Activated effector memory CD4-positive, alpha-beta T cell treated with anti-CD3 and anti-CD28 coated beads, Interleukin-2, amount 50 U/mL, for 16 hours (primary cell): Measurements from ENCODE around the gene LSAMP.
"Not testable (repeated sequence)": the region's sequence is repeated elsewhere in the genome, so short reads cannot be mapped to it uniquely, and the experiment has no call there.

ENCODE experiments used
- DNase-seq: peaks from one replicate; pipeline ENCODE4 v3.0.0-alpha.2; 2020

The LSAMP gene

DNA sequence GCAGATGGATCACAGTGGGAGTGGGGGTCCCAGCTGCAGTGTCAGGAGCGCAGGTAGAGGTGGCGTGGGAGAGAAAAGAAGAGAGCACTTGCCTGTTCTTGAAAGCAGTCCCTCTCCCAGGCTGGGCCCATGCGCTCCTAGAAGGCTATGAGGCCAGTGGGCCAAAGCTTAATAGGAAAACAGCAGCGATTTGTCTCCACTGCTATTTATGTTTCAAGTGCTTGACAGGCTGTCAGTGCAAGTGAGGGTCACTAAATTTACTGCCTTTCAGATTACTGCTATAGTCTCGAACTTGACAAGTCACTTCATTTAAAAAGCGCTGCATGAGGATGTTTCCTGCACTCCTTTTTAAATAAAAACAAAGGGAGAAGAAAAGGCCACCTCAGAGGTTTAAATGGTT, 582.4 kb downstream of the LSAMP start:
- no peak for DNase-seq

DNA sequence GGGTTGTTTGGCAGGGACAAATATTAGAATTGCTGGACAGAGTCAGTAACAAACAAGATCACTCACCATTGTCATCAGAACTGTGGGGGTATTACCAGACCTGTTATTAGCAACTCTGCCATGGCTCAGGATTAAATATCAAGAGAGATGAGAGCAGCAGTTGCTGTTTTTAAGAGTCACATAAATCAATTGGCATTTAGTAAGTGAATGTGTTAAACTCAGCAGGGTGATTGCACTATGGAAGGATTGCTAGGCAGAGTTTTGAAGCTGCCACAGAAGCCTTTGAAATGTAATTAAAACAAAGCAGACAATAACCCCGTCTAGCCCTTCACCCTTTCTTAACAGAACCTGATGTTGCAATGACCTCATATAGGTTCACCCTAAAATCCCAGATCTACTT, 583.2 kb downstream of the LSAMP start:
- no peak for DNase-seq

GRCh38 chr3:115861166-115861733, 584.0 kb downstream of the LSAMP start:
- no peak for DNase-seq

DNA sequence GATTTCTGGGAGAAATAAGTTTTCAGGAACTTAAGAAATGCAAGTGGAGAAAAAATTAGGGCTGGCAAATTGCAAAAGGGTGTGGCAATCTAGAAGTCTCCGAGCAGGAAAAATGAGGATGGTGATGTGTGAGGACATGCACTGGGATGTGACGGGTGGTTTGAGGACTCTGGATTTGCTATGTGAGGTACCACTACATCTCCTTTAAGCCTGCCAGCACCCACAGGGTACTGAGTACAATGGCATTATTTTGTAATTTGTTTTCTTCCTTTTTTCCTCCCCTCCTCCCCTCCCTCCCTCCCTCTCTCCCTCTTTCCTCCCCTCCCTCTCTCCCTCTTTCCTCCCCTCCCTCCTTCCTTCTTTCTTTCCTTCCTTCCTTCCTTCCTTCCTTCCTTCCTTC, 584.5 kb downstream of the LSAMP start:
- DNase-seq, result no peak

GRCh38 chr3:115859002-115859807, 586.1 kb downstream of the LSAMP start:
- DNase-seq, result no peak

DNA sequence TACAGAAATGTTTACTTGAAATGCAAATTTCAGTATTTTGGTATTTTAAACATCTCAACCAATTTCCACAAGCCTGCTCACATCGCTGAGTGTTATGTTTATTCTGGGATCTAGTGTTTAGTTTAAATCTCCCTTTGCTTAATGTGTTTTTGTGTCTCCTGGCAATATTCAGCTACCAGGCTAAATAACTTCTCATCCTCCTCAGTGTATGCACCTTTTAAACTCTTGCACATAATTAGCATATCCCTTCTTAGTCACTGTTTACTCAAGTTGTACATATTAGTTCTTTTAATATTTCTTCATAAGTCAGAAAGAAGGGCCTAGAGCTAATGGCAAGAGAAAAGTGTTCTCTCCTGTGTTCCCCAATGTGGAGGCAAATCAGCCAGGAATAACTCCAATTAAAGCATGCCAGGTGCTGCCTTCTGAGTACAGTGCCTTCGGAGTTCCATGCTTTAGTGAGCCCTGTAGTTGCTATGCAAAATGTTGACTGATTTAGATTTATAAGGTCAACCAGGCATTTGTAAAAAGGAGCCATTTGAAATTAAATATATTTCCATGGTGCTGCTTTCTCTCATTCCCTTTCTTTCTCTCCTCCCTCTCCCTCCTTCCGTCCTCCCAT, 587.7 kb downstream of the LSAMP start:
- no peak for DNase-seq

- DNase-seq, result no peak
Measured at GRCh38 chr3:115855911-115856310, 589.4 kb downstream of the LSAMP start.

DNA sequence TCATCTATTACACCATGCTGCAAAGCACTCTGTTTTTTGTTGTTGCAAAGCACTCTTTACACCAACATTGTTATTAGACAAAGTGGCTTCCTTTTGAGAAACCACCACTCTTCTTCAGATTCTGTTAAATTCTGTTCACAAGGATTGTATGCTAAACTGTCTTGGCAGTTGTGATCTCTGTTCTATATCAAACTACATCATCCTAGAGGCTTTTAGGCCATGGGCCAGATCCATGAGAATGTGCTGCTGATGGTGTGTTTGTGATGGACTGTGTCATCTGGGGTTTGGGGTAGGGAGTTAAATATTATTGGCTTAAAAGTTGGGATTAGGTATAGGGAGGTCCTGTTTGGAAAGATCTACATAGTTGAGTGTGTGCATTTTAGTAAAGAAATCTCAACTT, 592.2 kb downstream of the LSAMP start:
- no peak for DNase-seq

- DNase-seq, result no peak
Measured at GRCh38 chr3:115852278-115852677, 593.0 kb downstream of the LSAMP start.

DNA sequence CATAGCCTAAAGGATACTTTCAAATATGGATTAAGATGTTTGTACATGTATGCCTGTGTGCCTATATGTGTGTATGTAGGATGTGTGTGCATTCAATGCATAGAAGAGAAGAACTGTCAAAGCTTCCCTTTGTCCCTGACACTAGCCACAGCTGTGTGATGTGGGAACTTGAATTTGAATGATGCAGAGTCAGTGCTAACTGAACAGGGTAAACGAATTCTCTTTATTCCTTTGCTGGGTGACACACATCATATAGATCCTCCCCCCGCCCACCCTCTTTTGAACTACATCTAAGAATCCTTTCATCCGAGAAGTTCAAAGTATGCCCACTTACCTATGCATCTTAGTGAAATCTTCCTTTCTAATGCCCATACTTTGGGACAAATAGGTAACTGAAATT, 593.7 kb downstream of the LSAMP start:
- no peak for DNase-seq

DNA sequence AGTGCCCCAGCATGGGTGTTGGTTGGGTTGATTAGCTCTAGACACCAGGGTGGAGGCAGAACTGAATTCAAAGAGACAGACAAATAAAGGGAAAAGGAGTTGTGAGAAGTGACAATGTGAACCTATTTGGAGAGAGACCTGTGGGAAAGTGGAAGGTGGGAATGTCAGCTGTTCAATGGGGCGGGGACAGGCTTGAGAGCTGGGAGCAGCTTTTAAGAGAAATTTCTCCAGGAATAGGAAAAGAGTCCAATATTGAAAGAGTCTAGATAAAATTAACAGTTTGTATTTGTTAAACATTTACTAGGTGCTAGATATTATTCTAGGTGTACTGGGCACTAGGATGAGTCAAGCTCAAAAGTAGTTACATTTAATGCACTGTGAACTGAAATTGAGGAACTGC, 596.6 kb downstream of the LSAMP start:
- no peak for DNase-seq

DNA sequence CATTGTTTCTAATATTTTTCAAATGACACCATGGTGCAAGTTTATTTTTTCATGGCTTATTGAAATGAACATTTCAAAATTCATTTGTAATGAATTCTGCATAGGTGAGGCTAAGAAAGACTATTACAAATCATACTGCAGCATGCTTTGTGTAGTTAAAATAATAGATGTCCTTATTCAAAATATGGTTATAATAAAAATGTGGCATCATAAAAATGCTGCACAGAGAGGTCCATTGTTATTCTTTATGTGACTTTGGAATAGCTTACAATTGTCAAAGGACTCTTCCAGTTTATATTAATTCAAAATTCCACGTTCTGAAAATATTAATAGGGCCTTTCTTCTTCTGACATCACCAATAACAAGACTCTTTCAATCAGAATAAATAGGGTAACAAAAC, 599.3 kb downstream of the LSAMP start:
- no peak for DNase-seq

GRCh38 chr3:115844729-115845128, 600.6 kb downstream of the LSAMP start:
- not testable (repeated sequence) for DNase-seq

DNA sequence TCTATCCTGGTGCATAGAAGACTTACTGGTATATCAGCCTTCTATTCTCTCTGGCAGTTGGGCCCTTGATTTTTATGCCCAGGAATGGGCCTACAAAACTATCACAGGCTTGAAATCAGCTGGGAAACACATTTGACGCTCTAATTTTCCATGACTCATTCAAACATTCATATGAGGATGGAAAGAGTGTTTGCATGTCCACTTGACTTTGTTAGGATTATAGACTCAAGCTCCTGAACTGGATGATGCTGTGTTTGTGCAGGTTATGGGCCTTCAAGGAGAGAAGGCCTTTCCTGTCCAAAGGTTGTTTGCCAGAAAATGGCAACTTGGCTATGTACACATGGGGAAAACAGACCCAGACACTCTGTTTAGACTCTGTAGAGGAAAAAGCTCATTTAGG, 602.1 kb downstream of the LSAMP start:
- no peak for DNase-seq

DNA sequence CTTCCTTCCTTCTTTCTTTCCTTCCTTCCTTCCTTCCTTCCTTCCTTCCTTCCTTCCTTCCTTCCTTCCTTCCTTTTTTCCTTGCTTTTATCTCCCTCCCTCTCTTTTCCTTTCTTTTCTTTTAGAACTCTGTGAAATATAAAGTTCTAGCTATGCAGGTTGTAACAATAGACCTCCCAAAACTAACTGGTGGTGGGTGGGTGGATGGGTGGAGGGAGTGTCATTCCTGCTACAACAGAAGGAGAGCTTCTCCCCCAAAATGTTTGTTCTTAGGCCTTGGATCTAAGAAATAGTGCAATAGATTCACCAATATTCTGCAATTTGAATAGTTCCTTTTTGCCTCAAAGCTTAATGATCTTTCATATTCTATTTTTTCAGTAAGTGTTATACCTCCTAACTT, 606.0 kb downstream of the LSAMP start:
- no peak for DNase-seq

GRCh38 chr3:115838786-115839185, 606.5 kb downstream of the LSAMP start:
- no peak for DNase-seq

DNA sequence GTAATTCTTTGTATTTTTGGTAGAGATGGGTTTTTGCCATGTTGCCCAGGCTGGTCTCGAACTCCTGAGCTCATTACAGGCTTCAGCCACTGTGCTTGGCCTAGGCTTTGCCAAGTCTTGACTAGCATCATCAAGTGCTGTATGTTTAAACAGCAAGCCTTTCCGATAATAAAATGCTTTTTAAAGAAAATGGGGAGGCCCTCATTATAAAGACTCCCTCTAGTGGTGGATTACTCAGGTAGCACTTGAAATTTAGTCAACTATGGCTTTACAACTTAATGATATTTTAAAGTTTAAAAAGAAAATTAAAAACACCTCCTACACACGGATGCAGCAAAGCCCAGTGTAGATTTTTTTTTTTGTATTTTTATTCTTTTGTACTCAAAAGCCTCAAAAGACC, 608.3 kb downstream of the LSAMP start:
- DNase-seq, result no peak

- DNase-seq, result no peak
Measured at GRCh38 chr3:115835946-115836345, 609.3 kb downstream of the LSAMP start.

DNA sequence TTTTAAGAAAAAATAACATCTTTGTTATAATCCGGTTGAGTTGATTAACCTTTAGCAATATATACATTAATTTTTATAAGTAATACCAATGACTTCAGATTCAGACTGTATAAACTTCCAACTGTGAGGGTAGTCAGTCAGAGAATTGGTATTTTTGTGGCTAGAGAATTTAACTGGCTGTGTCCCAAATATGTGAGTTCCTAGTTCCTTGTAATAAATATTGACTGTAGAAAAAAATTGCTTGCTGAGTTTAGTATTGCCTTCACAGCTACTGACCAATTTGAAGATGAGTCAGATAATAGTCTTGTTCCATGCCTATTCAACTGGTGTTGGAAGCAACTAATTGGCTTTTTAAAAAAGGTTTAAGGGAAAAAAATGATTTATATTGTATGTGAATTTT, 611.2 kb downstream of the LSAMP start:
- DNase-seq, result no peak

GRCh38 chr3:115833074-115833473, 612.2 kb downstream of the LSAMP start:
- DNase-seq, result no peak

GRCh38 chr3:115832265-115832664, 613.0 kb downstream of the LSAMP start:
- no peak for DNase-seq

- no peak for DNase-seq
Measured at GRCh38 chr3:115831864-115832263, 613.4 kb downstream of the LSAMP start.

- DNase-seq, result no peak
Measured at GRCh38 chr3:115830764-115831395, 614.4 kb downstream of the LSAMP start.

DNA sequence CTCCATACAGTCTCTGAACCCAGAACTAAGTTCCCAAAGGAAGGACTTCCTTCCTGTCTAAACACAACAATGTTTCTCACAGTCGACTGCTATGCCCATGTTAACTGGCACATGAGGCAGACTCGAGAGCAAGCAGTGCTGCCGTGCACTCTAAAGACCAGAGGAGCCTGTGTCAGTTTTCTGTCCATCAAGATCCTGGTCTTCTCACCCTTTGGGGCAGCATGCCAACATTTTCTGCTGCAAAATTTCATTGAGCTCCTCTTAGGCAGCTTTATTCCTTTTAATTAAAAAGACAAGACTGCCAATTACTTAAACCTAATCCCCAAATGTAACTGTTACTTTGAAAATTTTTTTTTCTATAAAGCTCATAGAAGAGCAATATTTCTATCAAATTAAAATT, 616.9 kb downstream of the LSAMP start:
- DNase-seq, result no peak
